ENCODE measurements around the gene VPS51.
"Not testable (repeated sequence)": the region's sequence is repeated elsewhere in the genome, so short reads cannot be mapped to it uniquely, and the experiment has no call there.

The VPS51 gene

DNA sequence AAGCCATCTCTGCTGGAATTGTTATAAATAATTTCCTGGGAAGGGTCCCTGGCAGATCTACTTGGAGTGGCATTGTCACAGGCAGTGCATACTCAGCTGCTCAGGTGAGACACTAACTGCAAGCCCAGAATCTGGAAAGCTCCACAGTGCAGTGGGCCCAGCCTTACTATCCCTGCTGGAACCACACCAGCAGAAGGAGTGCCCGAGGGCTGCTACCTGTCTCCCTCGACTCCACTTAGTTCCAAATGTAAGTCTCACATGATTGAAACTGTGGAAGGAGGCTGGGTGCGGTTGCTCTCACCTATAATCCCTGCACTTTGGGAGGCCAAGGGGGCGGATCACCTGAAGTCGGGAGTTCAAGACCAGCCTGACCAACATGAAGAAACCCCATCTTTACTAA is 52.6 kb downstream of the VPS51 start:
- H3K4me1 Mint-ChIP-seq: no peaks in the 10 kb centered on the region
- H3K27ac Mint-ChIP-seq (ENCODE audit: low read depth): no peak overlapping the region
- DNase-seq (ENCODE audit: low spot score in 2 of 2) (no peak), ATAC-seq (replicated peaks; ENCODE audit: extremely low read depth, poor library complexity, severe bottlenecking) (no peak)
- H3K36me3 Mint-ChIP-seq (ENCODE audit: insufficient read depth): peaks cover 5% of the 10 kb centered on the region
- no peaks in the 10 kb centered on the region for H3K9me3 Mint-ChIP-seq
- H3K27me3 Mint-ChIP-seq: peaks cover 7% of the 10 kb centered on the region
- H3K4me3 Mint-ChIP-seq: no peak overlapping the region

GRCh38 chr11:65150131-65150508 is 54.1 kb downstream of the VPS51 start:
- H3K27me3 Mint-ChIP-seq; DNase-seq (ENCODE audit: low spot score in 2 of 2); H3K4me3 Mint-ChIP-seq; H3K9me3 Mint-ChIP-seq; ATAC-seq (replicated peaks; ENCODE audit: extremely low read depth, poor library complexity, severe bottlenecking); H3K4me1 Mint-ChIP-seq; H3K36me3 Mint-ChIP-seq (ENCODE audit: insufficient read depth); H3K27ac Mint-ChIP-seq (ENCODE audit: low read depth): not testable (repeated sequence)

DNA sequence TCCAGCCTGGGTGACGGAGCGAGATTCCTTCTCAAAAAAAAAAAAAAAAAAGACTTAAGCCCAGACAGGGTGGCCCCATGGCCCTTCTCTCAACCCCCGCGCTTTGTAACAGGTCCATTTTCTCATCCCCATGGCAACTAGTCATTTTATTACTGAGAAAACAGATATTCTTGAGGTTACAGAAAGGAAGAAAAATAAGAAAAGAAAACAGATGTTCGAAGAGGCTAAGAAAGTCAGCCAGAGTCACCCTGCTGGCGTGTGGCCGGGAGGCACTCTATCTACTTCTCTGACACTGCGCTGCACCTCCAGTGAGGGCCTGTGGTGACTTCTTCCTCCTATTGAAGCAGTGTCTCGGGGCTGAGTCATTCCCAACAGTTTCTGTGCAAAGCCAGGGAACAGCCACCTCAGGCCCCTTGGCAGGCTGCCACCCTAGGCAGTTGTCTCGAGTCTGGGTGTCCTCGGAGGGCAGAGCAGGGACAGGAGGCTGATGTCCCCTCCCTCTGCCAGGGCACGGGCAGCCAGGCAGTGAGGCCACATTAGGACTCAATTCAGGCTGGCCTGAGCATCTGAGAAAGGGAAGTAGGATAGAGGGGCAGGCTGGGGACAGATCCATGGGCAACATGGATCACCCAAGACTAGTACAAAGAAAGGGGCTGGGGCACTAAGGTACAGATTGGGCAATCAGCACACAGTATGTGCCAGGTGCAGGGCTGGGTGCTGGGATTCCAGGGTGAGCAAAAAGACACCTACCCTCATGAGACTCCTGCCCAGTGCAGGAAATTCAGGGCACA is 54.7 kb downstream of the VPS51 start:
- no peak overlapping the region for H3K4me3 Mint-ChIP-seq
- no peak overlapping the region for H3K27ac Mint-ChIP-seq (ENCODE audit: low read depth)
- no peak for ATAC-seq (replicated peaks; ENCODE audit: extremely low read depth, poor library complexity, severe bottlenecking)
- no peaks in the 10 kb centered on the region for H3K9me3 Mint-ChIP-seq
- no peaks in the 10 kb centered on the region for H3K4me1 Mint-ChIP-seq
- no peak for DNase-seq (ENCODE audit: low spot score in 2 of 2)
- H3K36me3 Mint-ChIP-seq (ENCODE audit: insufficient read depth): peaks cover 5% of the 10 kb centered on the region
- peaks cover 3% of the 10 kb centered on the region for H3K27me3 Mint-ChIP-seq

- no peak for ATAC-seq (replicated peaks; ENCODE audit: extremely low read depth, poor library complexity, severe bottlenecking)
- peaks cover 3% of the 10 kb centered on the region for H3K36me3 Mint-ChIP-seq (ENCODE audit: insufficient read depth)
- H3K4me1 Mint-ChIP-seq: no peaks in the 10 kb centered on the region
- H3K9me3 Mint-ChIP-seq: no peaks in the 10 kb centered on the region
- no peaks in the 10 kb centered on the region for H3K27me3 Mint-ChIP-seq
- H3K4me3 Mint-ChIP-seq: no peak overlapping the region
- DNase-seq (ENCODE audit: low spot score in 2 of 2): no peak
- no peak overlapping the region for H3K27ac Mint-ChIP-seq (ENCODE audit: low read depth)
Observed at GRCh38 chr11:65151331-65151899, 55.4 kb downstream of the VPS51 start.

GRCh38 chr11:65152122-65152521 is 56.1 kb downstream of the VPS51 start:
- Mint-ChIP-seq H3K27ac (ENCODE audit: low read depth) (peak overlapping the region; percentile 33), H3K9me3 (no peaks in the 10 kb centered on the region), H3K27me3 (no peaks in the 10 kb centered on the region), H3K36me3 (ENCODE audit: insufficient read depth) (peaks cover 3% of the 10 kb centered on the region), H3K4me1 (no peaks in the 10 kb centered on the region), H3K4me3 (no peak overlapping the region)
- no peak for DNase-seq (ENCODE audit: low spot score in 2 of 2)
- ATAC-seq (replicated peaks; ENCODE audit: extremely low read depth, poor library complexity, severe bottlenecking): no peak

GRCh38 chr11:65156256-65156655 is 60.2 kb downstream of the VPS51 start:
- no peaks in the 10 kb centered on the region for H3K9me3 Mint-ChIP-seq
- no peaks in the 10 kb centered on the region for H3K4me1 Mint-ChIP-seq
- H3K36me3 Mint-ChIP-seq (ENCODE audit: insufficient read depth): no peaks in the 10 kb centered on the region
- no peaks in the 10 kb centered on the region for H3K27me3 Mint-ChIP-seq
- DNase-seq (ENCODE audit: low spot score in 2 of 2): no peak
- no peak overlapping the region for H3K27ac Mint-ChIP-seq (ENCODE audit: low read depth)
- no peak for ATAC-seq (replicated peaks; ENCODE audit: extremely low read depth, poor library complexity, severe bottlenecking)
- H3K4me3 Mint-ChIP-seq: no peak overlapping the region

DNA sequence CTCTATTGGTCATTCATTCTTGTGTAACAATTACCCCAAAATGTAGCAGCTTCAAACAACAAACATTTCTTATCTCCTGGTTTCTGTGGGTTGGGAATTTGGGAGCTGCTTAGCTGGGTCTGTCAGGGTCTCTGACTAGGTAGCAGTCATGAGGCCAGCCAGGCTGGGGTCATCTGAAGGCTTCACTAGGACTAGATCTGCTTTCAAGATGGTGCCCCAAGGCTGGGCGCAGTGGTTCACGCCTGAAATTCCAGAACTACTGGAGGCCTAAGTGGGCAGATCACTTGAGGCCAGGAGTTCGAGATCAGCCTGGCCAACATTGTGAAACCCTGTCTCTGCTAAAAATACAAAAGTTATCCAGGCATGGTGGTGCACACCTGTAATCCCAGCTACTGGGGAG is 60.9 kb downstream of the VPS51 start:
- H3K4me1 Mint-ChIP-seq: no peaks in the 10 kb centered on the region
- H3K27me3 Mint-ChIP-seq: no peaks in the 10 kb centered on the region
- DNase-seq (ENCODE audit: low spot score in 2 of 2) (no peak), ATAC-seq (replicated peaks; ENCODE audit: extremely low read depth, poor library complexity, severe bottlenecking) (no peak)
- H3K4me3 Mint-ChIP-seq: no peak overlapping the region
- H3K9me3 Mint-ChIP-seq: no peaks in the 10 kb centered on the region
- H3K36me3 Mint-ChIP-seq (ENCODE audit: insufficient read depth): no peaks in the 10 kb centered on the region
- no peak overlapping the region for H3K27ac Mint-ChIP-seq (ENCODE audit: low read depth)

GRCh38 chr11:65157336-65157735 is 61.3 kb downstream of the VPS51 start:
- no peak for ATAC-seq (replicated peaks; ENCODE audit: extremely low read depth, poor library complexity, severe bottlenecking)
- Mint-ChIP-seq H3K9me3 (no peaks in the 10 kb centered on the region), H3K36me3 (ENCODE audit: insufficient read depth) (no peaks in the 10 kb centered on the region), H3K4me3 (no peak overlapping the region), H3K27me3 (no peaks in the 10 kb centered on the region), H3K4me1 (no peaks in the 10 kb centered on the region), H3K27ac (ENCODE audit: low read depth) (no peak overlapping the region)
- no peak for DNase-seq (ENCODE audit: low spot score in 2 of 2)

- Mint-ChIP-seq H3K27ac (ENCODE audit: low read depth) (no peak overlapping the region), H3K4me3 (no peak overlapping the region), H3K9me3 (no peaks in the 10 kb centered on the region), H3K4me1 (no peaks in the 10 kb centered on the region), H3K27me3 (no peaks in the 10 kb centered on the region), H3K36me3 (ENCODE audit: insufficient read depth) (no peaks in the 10 kb centered on the region)
- ATAC-seq (replicated peaks; ENCODE audit: extremely low read depth, poor library complexity, severe bottlenecking): no peak
- no peak for DNase-seq (ENCODE audit: low spot score in 2 of 2)
Observed at GRCh38 chr11:65159012-65159411, 63.0 kb downstream of the VPS51 start.

- no peak for DNase-seq (ENCODE audit: low spot score in 2 of 2)
- Mint-ChIP-seq H3K4me3 (no peak overlapping the region), H3K9me3 (no peaks in the 10 kb centered on the region), H3K36me3 (ENCODE audit: insufficient read depth) (no peaks in the 10 kb centered on the region), H3K27me3 (no peaks in the 10 kb centered on the region), H3K4me1 (no peaks in the 10 kb centered on the region), H3K27ac (ENCODE audit: low read depth) (no peak overlapping the region)
- ATAC-seq (replicated peaks; ENCODE audit: extremely low read depth, poor library complexity, severe bottlenecking): no peak
Observed at GRCh38 chr11:65160643-65161042, 64.6 kb downstream of the VPS51 start.
